ENCODE data around the gene SKI. TPM values are rescaled to one million over a fixed set of nuclear protein-coding genes. Genes with fewer than 3 reads are reported as not detected.

SKI gene
- total RNA-seq, 1 experiment from 2014 or later = 89.5 TPM

- Histone ChIP-seq H2BK15ac (ENCODE audit: low read depth, low read length) (no peak overlapping the region), H4K91ac (ENCODE audit: insufficient read length, low read depth, low read length) (no peak overlapping the region), H3K9me3 (ENCODE audit: control insufficient read depth, low read depth, low read length) (no peaks in the 10 kb centered on the region), H3K14ac (ENCODE audit: insufficient read depth, low read length) (no peak overlapping the region), H4K5ac (ENCODE audit: insufficient read length, low read depth, low read length) (no peak overlapping the region), H3K4ac (ENCODE audit: low read depth, low read length) (no peak overlapping the region), H3K79me2 (ENCODE audit: insufficient read depth, low read length) (no peaks in the 10 kb centered on the region), H3K9ac (ENCODE audit: extremely low read depth, insufficient read length, low read length) (no peak overlapping the region), H3K23me2 (ENCODE audit: insufficient read length, low read depth, low read length, poor library complexity, severe bottlenecking) (no peaks in the 10 kb centered on the region), H2BK5ac (ENCODE audit: insufficient read length, low read length) (no peak overlapping the region), H2AK5ac (ENCODE audit: insufficient read length, low read length) (no peak overlapping the region), H3T11ph (ENCODE audit: low read length) (no peak overlapping the region), H4K8ac (replicated peaks; ENCODE audit: insufficient read length, low read depth, low read length) (no peak overlapping the region), H3K4me2 (ENCODE audit: insufficient read depth, insufficient read length, low read length) (no peak overlapping the region), H2BK12ac (ENCODE audit: insufficient read length, low read depth, low read length) (no peak overlapping the region), H3K23ac (ENCODE audit: insufficient read length, low read depth, low read length) (no peak overlapping the region), H3K4me1 (ENCODE audit: insufficient read depth, low read length) (no peaks in the 10 kb centered on the region), H3K27ac (ENCODE audit: insufficient read length, low read depth, low read length) (no peak overlapping the region), H3K56ac (ENCODE audit: insufficient read length, low read depth, low read length) (no peak overlapping the region), H3K79me1 (ENCODE audit: insufficient read depth, low read depth, low read length, poor library complexity, severe bottlenecking) (no peaks in the 10 kb centered on the region), H3K27me3 (ENCODE audit: insufficient read depth, low read length) (no peaks in the 10 kb centered on the region), H2AFZ (ENCODE audit: low read length) (no peak overlapping the region), H4K20me1 (ENCODE audit: control insufficient read depth, insufficient read depth, insufficient read length) (no peaks in the 10 kb centered on the region), H2BK20ac (ENCODE audit: low read depth, low read length, poor library complexity, severe bottlenecking) (no peak overlapping the region), H2BK120ac (ENCODE audit: low read depth, low read length, poor library complexity, severe bottlenecking) (no peak overlapping the region), H3K18ac (ENCODE audit: insufficient read length, low read depth, low read length) (no peak overlapping the region)
- Mint-ChIP-seq H3K9me3 (0 out of 5 replicates have a peak, but pooled peaks cover 0 to 2% of the 10 kb centered on the region in 2 experiments), H3K4me3 (no peak overlapping the region), H3K4me1 (peaks cover 3 to 9% of the 10 kb centered on the region in 2 experiments; a peak in 3 of 4 replicates), H3K27me3 (ENCODE audit: low read depth) (peaks cover 5% of the 10 kb centered on the region), H3K36me3 (ENCODE audit: insufficient read depth in 1 of 3, low read depth in 3 of 3) (no peaks in the 10 kb centered on the region), H3K27ac (no peak overlapping the region)
- no peak for TF ChIP-seq CTCF (conservative IDR thresholded peaks at IDR 0.05)
- WGBS (ENCODE audit: extremely low coverage, insufficient read length, low lambda C conversion rate) = no CpG with 5 or more reads among the region's 14 CpGs
- no peak for DNase-seq
These were observed 12.8 kb upstream of the SKI start for GRCh38 chr1:2215329-2215728.
